Adrenal gland (tissue), 5 donors: Measurements from ENCODE around the gene NXPH2.

Experiments
- POLR2A ChIP-seq, 2 donors: fragments of 450-650 bp; IDR thresholded peaks; one replicate each; pipeline ENCODE4 v1.6.1; 2017; ENCODE audit warnings: antibody characterized with exemption in 2 of 2, mild to moderate bottlenecking in 2 of 2, moderate library complexity in 1 of 2
- TF ChIP-seq, protein P1 (sequence below), 6 experiments: fragments of 450-650 bp in 4 of 6; fragments of 200-600 bp in 2 of 6; sonication (generic) in 1 of 6; IDR thresholded peaks; 1 replicate in 5 of 6; 2 replicates in 1 of 6; pipeline versions ENCODE4 v1.5.1 to v1.8.0; 2016 to 2021; ENCODE audit warnings: antibody characterized with exemption in 6 of 6, mild to moderate bottlenecking in 2 of 6, moderate library complexity in 1 of 6
- donor health status: DM: no; HTN: no; CAD: no.

DNA sequence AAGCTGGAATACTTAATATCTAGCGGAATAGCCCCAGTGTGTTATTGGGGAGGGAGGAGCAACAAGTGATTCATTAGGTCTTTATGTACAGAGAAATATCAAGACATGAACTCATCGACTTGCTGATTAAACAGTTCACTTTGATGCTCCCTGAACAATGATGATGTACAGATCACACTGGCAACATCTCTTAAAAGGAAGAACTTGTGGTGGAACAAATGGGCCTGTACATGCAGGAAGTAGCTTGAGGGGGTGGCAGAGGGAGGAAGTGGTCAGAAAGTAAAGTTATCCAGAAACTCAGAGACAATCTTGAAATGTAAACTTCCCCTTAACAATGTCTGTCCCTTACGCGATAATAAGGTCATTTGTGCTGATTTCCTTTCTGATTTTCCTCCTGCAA, 90.5 kb downstream of the NXPH2 start:
- TF ChIP-seq, protein P1, sequence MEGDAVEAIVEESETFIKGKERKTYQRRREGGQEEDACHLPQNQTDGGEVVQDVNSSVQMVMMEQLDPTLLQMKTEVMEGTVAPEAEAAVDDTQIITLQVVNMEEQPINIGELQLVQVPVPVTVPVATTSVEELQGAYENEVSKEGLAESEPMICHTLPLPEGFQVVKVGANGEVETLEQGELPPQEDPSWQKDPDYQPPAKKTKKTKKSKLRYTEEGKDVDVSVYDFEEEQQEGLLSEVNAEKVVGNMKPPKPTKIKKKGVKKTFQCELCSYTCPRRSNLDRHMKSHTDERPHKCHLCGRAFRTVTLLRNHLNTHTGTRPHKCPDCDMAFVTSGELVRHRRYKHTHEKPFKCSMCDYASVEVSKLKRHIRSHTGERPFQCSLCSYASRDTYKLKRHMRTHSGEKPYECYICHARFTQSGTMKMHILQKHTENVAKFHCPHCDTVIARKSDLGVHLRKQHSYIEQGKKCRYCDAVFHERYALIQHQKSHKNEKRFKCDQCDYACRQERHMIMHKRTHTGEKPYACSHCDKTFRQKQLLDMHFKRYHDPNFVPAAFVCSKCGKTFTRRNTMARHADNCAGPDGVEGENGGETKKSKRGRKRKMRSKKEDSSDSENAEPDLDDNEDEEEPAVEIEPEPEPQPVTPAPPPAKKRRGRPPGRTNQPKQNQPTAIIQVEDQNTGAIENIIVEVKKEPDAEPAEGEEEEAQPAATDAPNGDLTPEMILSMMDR (IDR thresholded peaks at IDR 0.05), result no peak
- TF ChIP-seq POLR2A (IDR thresholded peaks at IDR 0.05), result no peak
